ENCODE data around the gene KLK1.

KLK1 gene

DNA sequence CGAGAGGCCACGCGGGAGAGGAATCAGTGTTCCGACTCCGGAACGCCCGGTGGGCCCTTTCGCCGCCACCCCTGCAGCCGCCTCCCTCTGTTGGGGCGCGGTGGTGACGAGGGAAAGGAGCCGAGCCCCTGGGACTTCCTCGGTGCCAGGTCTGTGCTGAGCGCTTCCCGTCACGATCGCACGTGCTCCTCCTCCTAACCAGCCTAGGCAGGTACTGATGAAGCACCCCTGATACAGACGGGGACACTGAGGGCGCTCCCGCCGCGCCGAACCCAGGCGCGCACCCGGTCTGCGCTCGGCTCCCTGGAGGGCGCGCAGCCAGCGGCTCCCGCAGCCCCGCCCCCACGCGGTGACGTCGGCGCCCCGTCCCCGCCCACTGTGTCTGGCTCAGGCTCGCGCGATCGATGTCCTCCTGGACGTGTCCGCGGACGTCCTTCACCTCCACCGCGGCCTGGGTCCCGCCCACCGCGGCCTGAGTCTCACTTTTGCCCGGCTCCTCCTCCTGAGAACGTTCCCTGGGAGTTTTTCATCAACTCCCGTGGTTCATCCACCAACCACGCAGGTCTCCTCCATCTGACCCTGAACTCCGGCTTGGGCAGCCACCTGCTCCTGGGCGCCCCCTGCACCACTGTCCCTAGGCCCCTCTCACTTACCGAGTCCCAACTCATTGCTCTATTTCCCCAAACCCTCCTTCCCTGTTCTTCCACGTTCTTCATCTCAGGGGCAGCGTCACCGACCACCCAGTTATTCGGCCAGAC, 12.4 kb upstream of the KLK1 start:
- DNase-seq = no peak

DNA sequence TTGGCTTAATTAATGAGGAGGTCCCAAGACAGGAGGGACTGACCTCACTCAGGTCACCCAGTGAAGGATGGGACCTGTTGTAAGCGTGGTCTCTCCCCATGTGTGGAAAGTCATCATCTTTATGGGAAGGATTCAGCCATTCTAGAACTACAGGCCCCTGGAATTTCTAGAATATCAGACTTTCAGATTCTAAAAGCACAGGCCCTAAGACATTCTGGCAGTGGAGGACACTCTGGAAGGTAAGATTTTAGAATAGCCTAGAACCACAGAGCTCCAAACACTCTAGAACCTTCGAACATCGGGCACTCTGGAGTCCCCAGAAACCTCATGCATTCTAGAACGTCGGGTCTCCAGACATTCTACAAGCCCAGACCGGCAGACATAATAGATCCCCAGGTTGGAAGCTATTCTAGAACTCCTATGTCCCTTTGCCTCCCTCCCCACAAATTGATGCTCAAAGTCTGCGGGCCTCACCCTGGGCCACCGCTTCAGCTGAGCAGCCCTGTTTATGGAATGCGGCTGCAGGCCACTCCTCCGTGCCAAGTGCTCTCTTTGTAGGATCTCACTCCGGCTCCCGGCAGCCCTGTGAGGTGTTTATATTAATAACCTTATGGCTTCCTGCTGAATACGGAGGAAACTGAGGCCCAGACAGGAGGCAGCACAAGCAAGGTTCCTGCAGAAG, 11.7 kb upstream of the KLK1 start:
- no peak for DNase-seq

DNA sequence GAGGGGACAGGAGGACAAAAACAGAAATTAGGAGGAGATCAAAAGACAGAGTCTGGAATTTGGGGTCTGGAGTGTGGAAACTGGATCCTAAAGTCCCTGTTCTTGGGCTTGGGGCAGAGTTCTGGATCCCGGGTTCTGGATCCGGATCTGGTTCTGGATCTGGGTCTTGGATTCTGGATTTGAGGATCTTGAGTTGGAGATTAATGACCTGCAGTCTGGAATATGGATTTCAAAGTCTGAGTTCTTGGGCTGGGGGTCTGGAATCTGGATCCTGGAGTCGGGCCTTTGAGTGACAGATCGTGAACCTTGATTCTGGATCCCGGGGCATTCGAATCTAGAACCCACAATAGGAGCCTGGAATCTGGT, 10.2 kb upstream of the KLK1 start:
- no peak for DNase-seq

DNA sequence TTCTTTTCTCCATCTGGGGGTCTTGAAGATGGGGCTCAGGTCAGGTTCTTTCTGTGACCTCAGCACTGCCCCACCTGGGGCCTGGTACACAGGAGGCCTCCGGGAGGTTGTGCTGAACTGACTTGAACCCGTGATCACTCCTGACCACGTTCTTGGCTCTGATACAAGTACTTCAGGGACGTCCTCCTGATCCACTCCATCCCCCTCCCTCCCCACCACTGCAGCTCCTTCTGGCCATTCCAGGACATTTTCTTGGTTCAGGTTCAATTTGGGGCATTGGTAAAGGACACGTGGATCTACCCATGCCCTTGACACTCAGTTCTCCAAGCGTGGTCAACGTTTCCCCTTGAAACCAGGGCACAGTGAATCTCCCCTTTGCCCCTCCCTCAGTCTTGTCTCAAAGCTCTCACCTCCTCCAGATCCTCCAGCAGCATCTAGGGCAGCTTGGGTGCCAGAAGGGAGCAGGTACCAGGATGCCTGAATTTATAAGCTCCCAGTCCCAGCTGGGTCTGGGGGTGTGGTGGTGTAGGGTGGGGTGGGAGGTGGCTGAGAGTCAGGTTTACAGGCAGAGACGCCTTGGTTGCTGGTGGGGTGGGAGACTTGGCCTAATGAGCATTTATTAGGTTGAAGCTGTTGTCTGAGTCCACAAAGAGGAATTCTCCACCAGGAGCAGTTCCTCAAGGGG, 9.7 kb upstream of the KLK1 start, which contains the start of gene KLK15:
Gene KLK15 (minus strand): TSS at position 458 of the 685 bp plus-strand sequence. CDS start 2,082 bp downstream, outside the sequence.
- no peak for DNase-seq

DNA sequence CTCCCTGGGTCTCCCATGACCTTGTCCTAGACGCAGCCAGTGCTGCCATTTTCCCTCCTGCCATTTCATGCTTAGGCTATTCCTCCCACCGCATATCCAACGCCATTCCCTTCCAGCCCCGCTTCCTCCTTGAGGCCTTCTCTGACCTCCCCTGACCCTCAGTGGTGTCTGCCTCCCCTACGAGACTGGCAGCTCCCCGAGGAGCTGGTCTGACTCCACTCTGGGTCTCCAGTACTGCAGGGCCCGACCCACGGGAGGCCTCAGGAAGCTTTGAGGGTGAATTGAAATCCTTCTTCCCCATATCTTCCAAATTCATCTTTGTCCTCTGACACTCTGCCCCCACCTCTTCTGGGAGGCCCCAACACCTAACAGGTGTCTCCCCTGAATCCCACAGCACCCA, 9.1 kb upstream of the KLK1 start:
- DNase-seq = no peak

DNA sequence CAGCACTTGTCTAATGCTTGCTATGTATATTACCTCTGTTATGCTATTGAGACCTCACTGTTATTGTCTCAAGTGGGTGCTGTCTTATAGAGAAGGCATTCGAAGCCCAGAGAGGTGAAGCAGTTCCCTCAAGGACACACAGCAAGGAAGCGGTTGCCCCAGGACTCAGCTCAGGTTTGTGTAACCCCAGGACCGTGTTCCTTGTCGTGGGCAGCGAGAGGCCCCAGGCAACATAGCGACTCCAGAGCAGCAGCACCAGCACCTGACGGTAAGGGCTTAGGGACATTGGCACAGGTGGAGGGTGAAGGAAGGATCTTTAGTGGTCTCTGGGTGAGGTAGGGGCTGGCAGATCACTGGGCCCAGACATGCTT, 7.4 kb upstream of the KLK1 start:
- DNase-seq = no peak

DNA sequence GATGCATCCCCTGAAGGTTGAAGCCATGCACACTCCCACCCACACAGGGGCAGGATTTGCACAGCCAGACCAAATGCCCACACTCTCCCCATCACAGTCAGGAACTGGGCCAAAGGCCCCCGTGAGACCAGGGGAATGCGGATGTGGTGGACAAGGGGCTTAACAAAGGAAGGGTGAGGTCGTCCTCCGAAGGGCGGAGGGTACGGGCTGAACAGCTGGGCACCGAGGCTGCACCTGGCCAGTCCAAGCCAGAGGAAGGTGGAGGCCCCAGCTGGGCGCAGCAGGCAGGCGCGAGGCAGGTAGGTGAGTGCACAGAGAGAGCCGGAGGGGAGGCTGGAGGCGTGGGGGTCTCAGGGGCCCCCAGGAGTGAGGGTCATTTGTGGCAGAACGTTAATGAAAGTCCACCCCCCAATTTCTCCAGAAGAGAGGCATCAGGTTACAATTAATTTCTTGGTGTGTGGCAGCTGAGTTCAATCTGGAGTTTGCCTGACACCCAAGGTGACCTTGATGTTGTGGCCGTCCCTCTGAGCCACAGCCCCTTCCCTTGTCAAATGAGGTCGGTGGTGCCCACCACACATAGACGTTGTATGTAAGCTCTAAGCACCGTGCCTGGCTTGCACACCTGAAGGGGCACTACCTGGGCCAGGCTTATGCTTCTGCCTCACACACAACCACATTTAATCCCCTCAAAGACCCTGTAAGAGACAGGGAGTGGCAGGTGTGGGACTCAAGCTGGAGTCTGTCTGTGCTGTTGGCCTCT, 6.9 kb upstream of the KLK1 start:
- no peak for DNase-seq

DNA sequence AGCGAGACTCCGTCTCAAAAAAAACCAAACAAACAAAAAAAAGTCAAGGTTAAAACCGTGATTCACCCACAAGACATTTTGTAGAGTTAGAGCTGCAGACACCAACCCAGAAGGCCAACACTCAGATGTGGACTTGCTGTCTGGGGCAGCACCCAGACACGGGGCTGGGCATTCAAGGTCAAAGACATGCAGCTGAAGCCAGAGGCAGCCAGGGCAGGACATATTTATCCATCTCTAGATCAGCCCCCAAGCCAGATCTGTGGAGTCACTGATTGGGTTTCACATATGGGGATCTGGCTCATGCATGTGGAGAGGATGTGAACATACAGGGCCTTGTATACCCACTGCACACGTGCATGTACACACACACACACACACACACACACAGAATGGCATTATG, 6.2 kb upstream of the KLK1 start:
- no peak for DNase-seq

DNA sequence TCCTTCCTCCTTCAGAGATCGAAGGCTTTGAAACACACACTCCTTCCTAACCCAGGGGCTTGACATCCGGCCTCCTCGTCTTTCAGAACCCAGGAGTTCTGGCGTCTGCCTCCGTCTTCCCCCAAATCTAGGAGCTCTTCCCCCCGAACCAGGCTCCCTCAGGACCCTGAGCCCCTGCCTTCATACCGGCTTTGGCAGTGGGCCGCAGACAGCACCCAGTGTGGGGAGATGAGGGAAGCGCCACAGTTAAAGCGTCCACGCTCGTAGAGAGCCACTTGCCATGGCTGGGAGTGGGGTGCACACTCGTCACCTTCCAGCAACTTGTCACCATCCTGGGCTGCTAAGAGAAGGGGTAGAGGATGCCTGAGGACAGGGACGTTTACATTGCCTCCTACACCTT, 3.9 kb upstream of the KLK1 start:
- DNase-seq = no peak

DNA sequence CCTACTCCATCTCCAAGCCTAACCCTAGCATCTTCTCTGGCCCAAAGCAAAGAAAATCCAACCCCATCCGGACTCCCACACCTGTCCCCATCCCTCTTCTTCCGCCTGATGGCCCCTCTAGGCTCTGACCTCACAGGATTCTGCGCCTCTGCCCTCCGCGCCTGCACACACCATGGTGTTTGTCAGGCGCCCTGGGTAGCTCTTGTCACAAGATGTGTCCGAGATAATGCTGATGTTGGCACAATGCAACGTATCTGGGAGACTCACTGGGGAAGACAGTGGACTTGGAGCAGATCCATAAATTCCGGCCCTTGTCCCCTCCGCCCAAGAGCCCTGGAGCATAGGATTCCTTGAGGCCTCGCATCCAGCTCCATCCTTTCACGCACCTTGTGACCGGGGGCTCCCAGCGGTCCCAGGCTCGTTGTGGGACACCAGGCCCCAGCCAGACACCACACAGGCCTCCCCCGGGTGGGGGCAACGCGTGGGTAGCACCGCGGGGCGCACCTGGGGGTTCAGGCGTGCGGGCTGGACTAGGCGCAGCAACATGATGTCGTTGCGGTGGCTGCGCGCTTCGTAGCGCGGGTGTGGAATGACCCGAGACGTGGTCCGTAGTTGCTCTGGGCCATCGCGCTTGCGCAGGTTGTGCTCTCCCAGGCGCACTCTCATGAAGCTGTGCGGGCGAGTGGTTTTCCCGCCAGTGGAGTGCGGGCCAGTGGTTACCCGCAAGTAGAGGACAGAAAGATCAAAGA, 3.1 kb upstream of the KLK1 start:
- DNase-seq = no peak

DNA sequence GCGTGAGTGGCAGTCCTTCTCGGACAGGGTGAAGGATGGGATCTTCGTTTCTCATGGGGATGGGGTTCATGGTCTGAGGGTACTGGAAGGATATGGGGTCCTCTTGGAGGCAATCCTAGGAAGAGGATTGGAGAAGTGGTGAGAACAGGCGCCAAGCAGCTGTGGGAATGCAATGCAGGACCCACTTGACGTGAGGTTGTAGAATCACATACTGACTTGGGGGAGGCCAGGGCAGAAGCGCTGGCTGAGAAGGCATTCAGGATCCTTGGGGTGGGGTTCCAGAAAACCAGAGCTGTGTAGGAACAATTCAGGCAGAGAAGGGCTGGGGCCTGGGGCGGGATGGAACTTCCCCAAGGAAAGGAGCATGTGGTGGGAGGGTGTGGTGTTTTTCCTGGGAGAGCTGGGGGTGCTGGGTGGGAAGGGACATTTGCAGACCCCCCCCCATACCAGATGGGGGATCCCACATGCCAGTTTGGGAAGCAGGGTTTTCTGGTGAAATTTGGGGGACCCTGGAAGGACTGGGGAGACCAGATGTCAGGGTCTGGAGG, 852 bp downstream of the KLK1 start:
- no peak for DNase-seq

DNA sequence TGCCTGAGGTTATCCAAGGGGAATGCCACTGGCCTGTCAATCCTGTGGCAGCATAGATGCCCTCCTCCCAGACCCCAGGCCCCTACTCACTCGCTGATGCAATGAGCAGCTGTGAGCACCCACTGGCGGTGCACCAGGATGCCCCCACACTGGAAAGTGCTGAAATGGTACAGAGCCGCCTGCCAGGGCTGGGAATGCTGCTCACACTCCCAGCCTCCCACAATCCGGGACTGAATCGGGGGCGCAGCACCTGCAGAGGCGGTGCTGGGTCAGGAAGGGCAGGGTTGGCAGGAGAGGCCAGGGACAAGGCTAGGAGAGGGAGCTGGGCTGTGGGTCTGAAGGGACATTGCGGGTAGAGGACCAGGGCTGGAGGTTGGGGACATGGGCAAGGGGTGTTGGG, 2.0 kb downstream of the KLK1 start:
- DNase-seq = no peak

DNA sequence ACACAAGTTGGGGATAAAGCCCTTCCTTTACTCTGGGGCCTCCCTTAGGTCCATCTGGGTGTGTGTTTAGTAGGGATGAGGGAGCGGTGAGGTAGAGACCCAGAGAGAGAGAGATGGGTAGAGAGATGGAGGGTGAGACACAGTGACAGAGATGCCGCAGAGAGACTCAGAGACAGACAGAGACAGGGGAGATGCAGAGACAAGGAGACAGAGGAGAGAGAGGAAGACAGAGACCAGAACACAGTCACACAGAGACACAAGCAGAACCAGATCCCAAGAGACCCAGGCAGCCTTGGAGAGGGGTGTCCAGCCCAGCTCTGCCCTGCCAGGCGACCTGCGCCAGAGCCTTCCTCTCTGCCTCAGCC, 2.4 kb downstream of the KLK1 start:
- DNase-seq = no peak

DNA sequence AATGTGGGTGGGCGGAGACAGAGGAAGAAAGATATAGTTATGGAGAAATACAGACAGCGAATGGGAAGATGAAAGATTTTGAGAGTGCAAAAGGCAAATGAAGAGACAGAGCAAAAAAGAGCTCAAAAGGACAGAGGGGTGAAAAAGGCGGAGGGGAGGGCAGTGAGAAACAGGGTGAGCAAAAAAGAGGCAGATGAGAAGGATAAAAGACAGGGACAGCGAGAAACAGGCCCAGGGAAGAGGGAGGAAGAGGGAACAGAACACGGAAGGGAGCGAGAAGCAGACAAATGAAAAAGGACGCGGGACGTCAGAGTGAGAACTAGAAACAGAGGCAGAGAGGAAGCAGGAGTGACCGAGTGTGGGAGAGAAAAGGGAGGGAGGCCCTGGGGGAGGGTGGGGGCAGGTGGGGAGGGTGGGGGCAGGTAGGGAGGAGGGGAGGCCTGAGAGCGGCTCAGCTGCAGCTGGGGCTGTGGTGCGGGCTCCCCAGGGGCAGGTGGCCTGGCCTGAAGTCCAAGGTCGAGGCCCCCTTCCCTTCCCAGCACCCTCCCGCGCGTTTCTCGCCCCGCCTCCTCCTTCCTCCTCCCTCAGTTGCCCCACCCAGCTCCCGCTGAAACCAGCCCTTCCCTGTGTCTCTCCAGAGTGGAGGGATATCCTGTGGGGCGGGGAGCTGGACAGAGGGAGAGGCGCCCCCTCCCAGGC, 2.9 kb downstream of the KLK1 start:
- no peak for DNase-seq

DNA sequence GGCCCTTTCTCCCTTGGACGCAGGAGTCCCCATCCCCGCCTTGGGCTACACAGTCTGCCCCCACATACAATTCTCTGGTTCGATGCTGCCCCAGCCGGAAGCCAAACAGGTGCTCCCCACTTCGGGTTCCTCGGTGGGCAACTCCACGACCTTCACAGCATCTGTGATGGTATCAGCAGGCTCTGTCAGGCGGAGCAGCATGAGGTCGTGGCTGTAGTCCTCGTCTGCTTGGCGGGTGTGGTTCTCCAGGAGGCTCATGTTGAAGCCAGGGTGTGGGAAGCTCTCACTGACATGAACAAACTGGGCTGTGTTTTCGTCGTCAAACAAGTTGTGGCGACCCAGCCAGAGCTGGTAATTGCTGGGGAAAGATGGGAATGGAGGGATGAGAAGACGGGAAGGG, 3.5 kb downstream of the KLK1 start:
- DNase-seq = no peak

DNA sequence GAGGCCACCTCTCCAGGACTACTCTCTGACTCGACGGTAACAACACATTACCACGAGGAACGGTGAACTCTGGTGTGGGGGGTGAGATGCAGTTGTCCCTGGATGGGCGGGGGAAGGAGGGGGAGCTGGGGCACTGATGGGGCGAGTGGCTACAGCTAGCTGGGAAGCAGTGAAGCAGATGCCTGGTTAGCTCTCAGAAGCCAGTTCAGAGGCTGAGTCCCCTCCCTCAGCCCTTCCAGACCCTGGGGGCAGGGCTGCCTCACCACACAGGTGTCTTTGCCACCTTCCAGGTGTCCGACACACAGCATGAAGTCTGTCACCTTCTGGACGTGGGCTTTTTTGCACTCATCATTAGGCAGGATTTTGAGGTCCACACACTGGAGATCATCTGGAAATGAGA, 4.0 kb downstream of the KLK1 start:
- no peak for DNase-seq

DNA sequence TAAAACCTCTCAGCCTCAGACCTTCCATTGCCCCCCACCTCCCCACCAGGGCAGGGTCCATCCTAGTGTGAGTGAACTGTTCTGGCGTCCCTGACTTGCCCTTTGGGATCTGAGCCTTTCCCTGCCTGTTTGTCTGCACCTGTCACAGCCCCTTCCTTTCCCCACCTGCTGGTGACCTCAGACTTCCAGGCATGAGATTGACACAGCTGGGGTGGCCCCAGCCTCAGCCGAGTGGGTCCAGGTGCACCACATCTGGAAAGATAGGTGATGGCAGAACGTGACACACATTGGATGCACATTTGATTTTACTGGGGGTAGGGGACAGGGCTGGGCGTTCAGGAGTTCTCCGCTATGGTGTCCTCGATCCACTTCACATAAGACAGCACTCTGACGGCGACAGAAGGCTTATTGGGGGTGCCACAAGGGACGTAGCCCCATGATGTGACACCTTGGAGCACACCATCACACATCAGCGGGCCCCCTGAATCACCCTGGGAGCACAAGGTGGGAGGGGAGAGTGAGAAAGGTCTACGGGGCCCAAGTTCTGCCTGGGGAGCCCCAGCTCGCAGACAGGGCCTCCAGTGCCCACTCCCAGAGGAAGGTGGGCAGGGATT, 4.6 kb downstream of the KLK1 start:
- no peak for DNase-seq

DNA sequence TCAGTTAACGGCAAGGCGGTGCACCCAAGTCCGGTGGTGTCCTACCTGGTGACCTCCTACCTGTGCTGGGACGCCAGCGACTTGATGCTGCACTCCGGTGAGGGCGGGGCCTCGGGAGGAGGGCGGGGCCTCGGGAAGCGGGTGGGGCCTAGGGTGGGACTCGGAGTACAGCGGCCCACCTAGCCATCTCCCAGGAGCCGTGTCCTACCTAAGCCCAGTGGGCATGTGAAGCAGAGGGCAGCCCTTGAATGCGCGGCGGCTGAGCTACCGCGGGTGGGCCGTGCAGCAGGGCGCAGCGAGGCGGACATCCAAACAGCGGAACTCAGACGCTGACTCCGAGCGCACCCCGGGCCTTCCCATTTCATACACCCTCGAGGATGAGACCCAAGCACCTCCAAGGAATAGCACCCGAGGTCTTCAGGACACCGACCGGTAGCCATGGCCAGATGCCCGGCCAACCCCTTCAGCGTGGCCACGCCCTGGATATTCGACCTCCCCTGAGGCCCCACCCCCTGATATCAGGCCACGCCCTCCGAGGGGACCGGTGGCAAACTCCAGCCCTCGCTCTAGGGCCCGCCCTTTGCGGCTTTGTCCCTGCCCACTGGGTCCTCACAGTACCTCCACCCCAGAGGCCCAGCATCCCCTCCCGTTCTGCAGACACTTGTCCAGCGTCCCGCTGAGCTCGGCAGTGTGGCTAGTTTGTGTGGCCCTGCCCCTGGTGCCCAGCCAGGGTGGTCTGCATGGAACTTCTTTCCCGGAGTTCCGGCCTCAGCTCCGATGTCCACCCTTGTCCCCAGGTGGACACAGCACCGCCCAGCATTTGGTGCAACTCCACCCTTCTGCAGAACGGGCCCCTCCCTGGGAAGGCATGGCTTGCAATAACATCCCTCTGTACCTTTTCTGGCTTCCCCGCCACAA, 5.4 kb downstream of the KLK1 start:
- no peak for DNase-seq

DNA sequence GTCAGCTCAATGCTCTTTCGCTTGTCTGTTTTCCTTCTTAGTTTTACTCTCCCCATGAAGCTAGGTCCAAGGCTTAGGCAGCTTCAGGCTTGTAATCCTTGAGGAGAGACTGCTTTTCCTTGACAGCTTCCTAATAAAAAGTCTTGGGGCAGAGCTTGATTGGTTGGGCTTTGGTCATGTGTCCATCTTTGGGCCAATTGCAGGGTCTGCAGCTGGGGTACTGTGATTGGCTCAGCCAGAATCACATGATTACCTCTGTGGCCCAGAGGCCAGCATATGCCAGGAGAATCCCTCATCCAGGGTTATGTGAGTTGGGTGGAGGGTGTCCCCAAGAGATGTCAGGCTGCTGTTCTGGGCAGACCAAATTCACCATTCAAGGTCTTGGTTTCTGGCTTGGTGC, 8.1 kb downstream of the KLK1 start:
- DNase-seq = no peak

DNA sequence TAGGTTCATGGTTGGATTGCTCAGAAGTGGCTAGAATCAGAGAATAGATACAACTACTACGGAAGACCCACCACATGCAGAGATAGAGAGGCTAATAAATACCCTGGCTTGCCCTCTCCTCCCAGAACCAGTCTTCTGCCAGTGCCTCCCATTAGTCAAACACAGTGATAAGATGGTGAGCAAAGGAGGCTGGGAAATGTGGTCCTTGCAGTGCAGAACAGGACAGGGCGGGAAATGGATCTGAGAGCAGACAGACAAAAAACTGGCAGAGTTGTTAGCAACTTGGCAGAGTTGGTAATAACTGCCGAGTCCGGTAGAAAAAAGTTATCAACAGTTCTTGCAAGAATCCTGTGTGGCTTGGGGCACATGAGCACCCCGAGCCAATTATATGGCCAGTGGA, 8.7 kb downstream of the KLK1 start:
- DNase-seq = no peak
